Fibroblast of lung (primary cell): ENCODE data around the gene PCSK7.
"Not testable (repeated sequence)": the region's sequence is repeated elsewhere in the genome, so short reads cannot be mapped to it uniquely, and the experiment has no call there.

ENCODE experiments used
- CTCF ChIP-seq, 2 donors: IDR thresholded peaks in 1 of 2; conservative IDR thresholded peaks in 1 of 2; 1 replicate in 1 of 2; 2 replicates in 1 of 2; pipeline ENCODE4 v1.5.1; 2011 to 2012; ENCODE audit warnings: low read length in 2 of 2, control low read depth in 1 of 2, inconsistent platforms in 1 of 2, low read depth in 1 of 2, mild to moderate bottlenecking in 1 of 2
- EZH2 ChIP-seq: IDR thresholded peaks from 2 replicates; pipeline ENCODE4 v1.5.1; 2012; ENCODE audit warnings: low read length, control low read depth, mild to moderate bottlenecking; ENCODE audit errors: missing control alignments

GRCh38 chr11:117183178-117183577 lies 48.7 kb downstream of the PCSK7 start:
- TF ChIP-seq CTCF (conservative IDR thresholded peaks at IDR 0.05 in 1 of 2, IDR thresholded peaks at IDR 0.05 in 1 of 2; ENCODE audit: low read depth in 1 of 2, low read length in 2 of 2); EZH2: not testable (repeated sequence)
